NCI-H146 treated with DMSO at 0.1 percent for 48 hours (cell line): Measurements from ENCODE around the gene BPIFA3.

Experiments
- DNase-seq: peaks from one replicate; lab custom pipeline; 2025; ENCODE audit not compliant: unreplicated experiment; lab: John Stamatoyannopoulos, UW

The BPIFA3 gene

DNA sequence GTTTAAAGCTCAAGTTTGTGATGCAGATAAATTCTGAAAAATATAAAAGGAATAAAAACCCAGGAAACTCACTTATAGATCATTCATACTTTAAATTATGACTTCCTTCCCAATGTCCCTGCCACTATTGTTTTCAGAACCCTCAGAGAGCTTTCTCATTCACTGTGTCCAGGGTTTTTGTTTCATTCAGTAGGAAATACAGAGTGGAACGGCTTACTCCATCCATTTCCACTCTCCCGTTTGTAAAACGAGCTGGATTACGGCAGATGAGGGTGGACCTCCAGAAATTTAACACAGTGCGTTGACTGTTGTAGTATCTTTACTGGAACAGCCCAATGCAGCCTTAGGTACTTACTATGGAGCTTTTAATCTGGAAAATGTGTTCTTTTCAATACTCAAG lies 42.2 kb downstream of the BPIFA3 start:
- no peak for DNase-seq

- DNase-seq, result no peak
Observed at GRCh38 chr20:33261465-33261864, 44.3 kb downstream of the BPIFA3 start.

DNA sequence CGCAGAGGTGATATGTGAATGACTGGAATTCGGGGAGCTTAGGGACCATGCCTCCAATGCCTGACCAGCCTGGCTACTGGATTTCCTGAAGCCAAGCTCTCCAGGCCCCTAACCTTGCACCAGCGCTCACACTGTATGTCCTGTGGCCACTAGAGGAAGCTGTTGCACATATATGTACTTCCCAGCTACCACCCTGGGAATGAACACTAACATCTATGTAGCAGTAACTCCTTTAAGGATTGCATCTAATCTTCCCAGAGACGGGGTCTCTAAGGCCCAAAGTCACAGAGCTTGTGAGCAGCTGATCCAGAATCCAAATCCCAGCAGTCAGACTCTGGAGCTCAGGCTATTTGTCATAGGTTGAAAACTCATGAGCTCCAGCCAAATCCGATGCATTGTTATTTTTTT lies 45.5 kb downstream of the BPIFA3 start:
- peak; percentile 27 for DNase-seq

DNA sequence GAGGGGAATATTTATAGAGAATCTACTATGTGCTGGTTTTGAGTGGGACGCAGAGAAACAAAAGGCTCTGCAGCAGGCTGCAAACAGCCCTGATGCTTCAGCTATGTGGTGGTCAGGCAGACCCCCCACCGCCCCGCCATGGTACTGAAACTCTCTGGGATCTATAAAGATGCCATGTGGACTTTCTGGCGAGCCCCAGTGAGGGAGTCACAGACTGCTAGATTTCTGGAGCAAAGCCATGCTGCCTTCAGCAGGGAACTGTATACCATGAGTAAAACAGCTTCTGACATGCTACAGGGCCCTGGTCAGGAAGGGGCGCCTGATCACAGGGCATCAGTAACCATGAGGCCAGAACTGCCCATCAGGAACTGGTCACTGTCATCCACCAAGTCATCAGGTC lies 46.6 kb downstream of the BPIFA3 start:
- DNase-seq, result no peak

- no peak for DNase-seq
Observed at GRCh38 chr20:33267701-33268100, 50.5 kb downstream of the BPIFA3 start.

- DNase-seq, result no peak
Observed at GRCh38 chr20:33272155-33272873, 55.2 kb downstream of the BPIFA3 start.

GRCh38 chr20:33273117-33273851 lies 56.1 kb downstream of the BPIFA3 start:
- no peak for DNase-seq

- no peak for DNase-seq
Observed at GRCh38 chr20:33275215-33275614, 58.1 kb downstream of the BPIFA3 start.

DNA sequence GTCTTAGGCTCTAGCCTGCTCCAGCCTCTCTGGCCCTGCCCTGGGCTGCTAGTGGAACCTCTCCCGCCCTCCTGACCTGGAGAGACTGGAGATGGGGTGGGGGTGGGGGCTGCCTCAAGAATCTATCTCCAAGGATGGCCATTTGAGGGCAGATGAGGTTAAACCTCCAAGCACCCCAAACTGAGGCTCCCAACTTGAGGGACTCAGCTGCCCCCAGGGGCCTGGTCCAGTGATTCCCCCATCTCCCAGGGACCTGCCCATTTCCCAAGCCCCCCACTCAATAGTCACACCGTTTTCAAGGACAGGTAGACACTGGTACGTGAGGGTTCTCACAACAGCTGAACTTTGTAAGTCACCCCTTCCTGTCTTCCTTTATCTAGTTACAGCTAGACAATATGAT lies 58.7 kb downstream of the BPIFA3 start:
- DNase-seq, result no peak

DNA sequence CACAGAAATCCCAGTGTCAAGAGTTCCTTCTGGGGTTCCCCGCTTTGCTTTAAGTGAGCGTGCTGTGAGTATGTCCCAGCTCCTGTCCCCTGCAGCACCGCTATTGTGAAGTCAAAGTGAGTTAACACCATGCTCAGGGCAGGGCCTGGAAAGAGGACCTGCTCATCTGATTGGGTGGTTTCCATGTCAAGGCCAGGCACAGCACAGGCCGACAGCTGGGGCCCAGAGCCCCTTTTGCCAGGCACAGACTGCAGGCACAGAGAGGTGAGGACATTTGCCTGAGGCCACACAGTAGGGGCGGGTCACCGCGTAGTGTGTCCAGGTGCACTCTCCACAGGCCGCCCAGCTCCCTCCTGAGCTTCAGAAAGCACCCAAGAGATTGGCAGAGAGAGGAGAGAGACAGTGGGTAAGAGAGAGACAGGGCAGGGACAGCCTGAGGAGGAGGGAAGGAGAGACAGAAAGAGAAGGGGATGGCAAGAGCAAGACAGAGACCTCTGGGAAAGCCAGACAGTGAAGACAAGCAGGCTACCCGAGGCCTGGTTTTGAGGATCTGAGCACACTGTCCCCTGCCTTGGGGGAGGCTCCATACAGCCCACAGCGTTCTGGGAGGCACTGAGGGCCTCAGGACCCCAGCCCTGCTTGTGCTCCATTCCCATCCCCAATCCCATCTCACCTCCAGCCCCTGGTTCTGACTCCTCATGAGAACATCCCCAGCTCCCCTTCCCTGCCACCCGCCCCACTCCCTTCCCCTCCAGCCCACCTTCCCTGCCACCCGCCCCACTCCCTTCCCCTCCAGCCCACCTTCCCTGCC lies 59.4 kb downstream of the BPIFA3 start:
- DNase-seq, result no peak
